ENCODE data around the gene ID4. TPM values are rescaled to one million over a fixed set of nuclear protein-coding genes. Genes with fewer than 3 reads are reported as not detected.

The ID4 gene, protein sequence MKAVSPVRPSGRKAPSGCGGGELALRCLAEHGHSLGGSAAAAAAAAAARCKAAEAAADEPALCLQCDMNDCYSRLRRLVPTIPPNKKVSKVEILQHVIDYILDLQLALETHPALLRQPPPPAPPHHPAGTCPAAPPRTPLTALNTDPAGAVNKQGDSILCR
- total RNA-seq: 0.20 and 0.47 TPM in 2 replicates

DNA sequence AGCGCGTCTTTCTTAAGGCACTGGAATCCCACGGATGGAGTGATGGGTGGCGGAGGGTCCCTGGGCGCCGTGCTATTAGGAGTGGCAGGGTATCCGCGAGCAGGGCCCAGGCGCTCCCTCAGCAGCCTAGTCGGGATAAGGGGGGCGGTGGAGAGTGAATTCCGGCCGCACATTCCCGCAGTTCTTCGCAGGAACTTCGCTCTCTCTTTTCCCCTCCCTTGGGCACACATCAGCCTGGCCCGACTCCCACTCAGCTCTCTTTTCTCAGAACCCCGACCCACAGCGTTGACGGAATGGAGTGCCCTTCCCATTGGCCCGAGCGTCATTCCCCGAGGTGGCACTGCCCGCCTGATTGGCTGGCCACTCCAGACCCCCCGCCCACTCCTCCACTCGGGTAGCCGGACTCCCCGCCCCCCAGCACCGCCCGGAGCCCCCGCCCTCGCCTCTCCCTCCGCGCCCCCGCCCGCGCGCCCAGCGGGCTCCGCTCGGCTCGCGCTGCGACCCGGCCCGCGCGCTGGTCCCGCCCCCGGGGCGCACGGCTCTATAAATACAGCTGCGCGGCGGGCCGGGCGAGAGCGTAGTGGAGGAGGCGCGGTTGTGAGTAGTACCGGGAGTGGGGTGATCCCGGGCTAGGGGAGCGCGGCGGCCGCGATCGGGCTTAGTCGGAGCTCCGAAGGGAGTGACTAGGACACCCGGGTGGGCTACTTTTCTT is at the start of gene ID4:
ID4 (plus strand) TSS at position 572 of the 712 bp plus-strand sequence. CDS start 385 bp downstream, outside the sequence.

